HCT116 (cell line): ENCODE measurements around the gene MTUS2.

Source experiments
- EGR1 ChIP-seq: IDR thresholded peaks from 2 replicates; pipeline ENCODE4 v1.6.1; 2012; ENCODE audit warnings: low read depth
- ZNF274 ChIP-seq: fragments of 200-500 bp; sonication (Bioruptor generic); IDR thresholded peaks from 2 replicates; pipeline ENCODE4 v1.6.1; 2014; ENCODE audit warnings: mild to moderate bottlenecking, low read depth, low read length, inconsistent platforms
- TF ChIP-seq, protein P1 (sequence below): IDR thresholded peaks from 2 replicates; pipeline ENCODE4 v1.6.1; 2012
- TF ChIP-seq, protein P2 (sequence below), 3 experiments: fragments of 200-600 bp in 1 of 3; sonication (generic) in 1 of 3; IDR thresholded peaks in 2 of 3; conservative IDR thresholded peaks in 1 of 3; 2 replicates each; pipeline ENCODE4 v1.5.1; 2012 to 2017; ENCODE audit warnings: low read depth in 2 of 3, low read length in 2 of 3, antibody characterized with exemption in 1 of 3, borderline replicate concordance in 1 of 3, control low read depth in 1 of 3, mild to moderate bottlenecking in 1 of 3, mixed read lengths in 1 of 3, mixed run types in 1 of 3, moderate library complexity in 1 of 3; ENCODE audit not compliant: insufficient read depth in 1 of 3

DNA sequence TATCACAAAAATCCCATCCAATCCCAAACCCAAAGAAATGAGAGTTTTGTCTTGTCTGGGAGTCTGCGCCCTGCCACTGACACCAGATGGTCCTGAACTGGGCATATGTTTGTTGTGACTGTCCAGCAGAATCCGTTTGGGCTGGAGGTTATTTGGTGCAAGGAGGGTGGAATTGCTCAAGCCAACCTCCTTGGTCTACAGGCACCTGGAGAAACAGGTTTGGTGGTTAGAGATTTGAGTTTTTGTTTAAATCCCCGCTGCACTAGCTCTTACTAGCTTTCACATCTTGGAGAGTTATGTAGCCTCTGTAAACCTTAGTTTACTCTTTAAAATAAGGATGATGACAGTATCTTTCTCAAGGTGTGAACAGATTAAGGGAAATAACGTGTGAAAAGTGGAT, 673.7 kb downstream of the MTUS2 start:
- TF ChIP-seq ZNF274 = no peak
- TF ChIP-seq EGR1 = no peak
- TF ChIP-seq, protein P1, sequence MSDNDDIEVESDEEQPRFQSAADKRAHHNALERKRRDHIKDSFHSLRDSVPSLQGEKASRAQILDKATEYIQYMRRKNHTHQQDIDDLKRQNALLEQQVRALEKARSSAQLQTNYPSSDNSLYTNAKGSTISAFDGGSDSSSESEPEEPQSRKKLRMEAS = no peak
- TF ChIP-seq, protein P2, sequence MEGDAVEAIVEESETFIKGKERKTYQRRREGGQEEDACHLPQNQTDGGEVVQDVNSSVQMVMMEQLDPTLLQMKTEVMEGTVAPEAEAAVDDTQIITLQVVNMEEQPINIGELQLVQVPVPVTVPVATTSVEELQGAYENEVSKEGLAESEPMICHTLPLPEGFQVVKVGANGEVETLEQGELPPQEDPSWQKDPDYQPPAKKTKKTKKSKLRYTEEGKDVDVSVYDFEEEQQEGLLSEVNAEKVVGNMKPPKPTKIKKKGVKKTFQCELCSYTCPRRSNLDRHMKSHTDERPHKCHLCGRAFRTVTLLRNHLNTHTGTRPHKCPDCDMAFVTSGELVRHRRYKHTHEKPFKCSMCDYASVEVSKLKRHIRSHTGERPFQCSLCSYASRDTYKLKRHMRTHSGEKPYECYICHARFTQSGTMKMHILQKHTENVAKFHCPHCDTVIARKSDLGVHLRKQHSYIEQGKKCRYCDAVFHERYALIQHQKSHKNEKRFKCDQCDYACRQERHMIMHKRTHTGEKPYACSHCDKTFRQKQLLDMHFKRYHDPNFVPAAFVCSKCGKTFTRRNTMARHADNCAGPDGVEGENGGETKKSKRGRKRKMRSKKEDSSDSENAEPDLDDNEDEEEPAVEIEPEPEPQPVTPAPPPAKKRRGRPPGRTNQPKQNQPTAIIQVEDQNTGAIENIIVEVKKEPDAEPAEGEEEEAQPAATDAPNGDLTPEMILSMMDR (IDR thresholded peaks at IDR 0.05 in 2 of 3, conservative IDR thresholded peaks at IDR 0.05 in 1 of 3; ENCODE audit: borderline replicate concordance in 1 of 3, insufficient read depth in 1 of 3, low read depth in 2 of 3, low read length in 2 of 3) = no peak
